ENCODE measurements around the gene SYVN1.

Gene SYVN1

GRCh38 chr11:65083834-65084597 lies 50.3 kb downstream of the SYVN1 start, which contains the start of the genes CDCA5 and ZFPL1:
CDCA5 (minus strand) TSS chr11:65084040; CDS start chr11:65083978, 62 bp downstream.
ZFPL1 (plus strand) TSS chr11:65084222; CDS start chr11:65084699, 477 bp downstream.
- Mint-ChIP-seq H3K9me3 (no peaks in the 10 kb centered on the region), H3K27me3 (ENCODE audit: low read depth) (no peaks in the 10 kb centered on the region), H3K27ac (peak within 1 kb of the TSS; percentile 97 to 98 (median 97)), H3K36me3 (ENCODE audit: low read depth) (peaks cover 20% of the 10 kb centered on the region), H3K4me1 (peaks cover 26% of the 10 kb centered on the region), H3K4me3 (peak within 1 kb of the TSS; percentile 97 to 99 (median 98))
- TF ChIP-seq CTCF (IDR thresholded peaks at IDR 0.05; ENCODE audit: unreplicated experiment in 3 of 3) = no peak

- H3K4me1 Mint-ChIP-seq = peaks cover 26% of the 10 kb centered on the region
- H3K36me3 Mint-ChIP-seq (ENCODE audit: low read depth) = peaks cover 19% of the 10 kb centered on the region
- peak overlapping the region; percentile 97 to 98 (median 97) for H3K27ac Mint-ChIP-seq
- no peaks in the 10 kb centered on the region for H3K27me3 Mint-ChIP-seq (ENCODE audit: low read depth)
- no peaks in the 10 kb centered on the region for H3K9me3 Mint-ChIP-seq
- TF ChIP-seq CTCF (IDR thresholded peaks at IDR 0.05; ENCODE audit: unreplicated experiment in 3 of 3) = no peak
- H3K4me3 Mint-ChIP-seq = peak overlapping the region; percentile 97 to 99 (median 98)
These were observed 51.0 kb downstream of the SYVN1 start for GRCh38 chr11:65083134-65083833.

- peaks cover 20% of the 10 kb centered on the region for H3K36me3 Mint-ChIP-seq (ENCODE audit: low read depth)
These were observed 55.5 kb downstream of the SYVN1 start for GRCh38 chr11:65078786-65079342.

GRCh38 chr11:65078151-65078550 lies 56.2 kb downstream of the SYVN1 start:
- Mint-ChIP-seq H3K27me3 (ENCODE audit: low read depth) (no peaks in the 10 kb centered on the region), H3K27ac (no peak overlapping the region), H3K9me3 (no peaks in the 10 kb centered on the region), H3K36me3 (ENCODE audit: low read depth) (peaks cover 20% of the 10 kb centered on the region), H3K4me3 (peak overlapping the region in 2 of 3 experiments; percentile 17 to 37), H3K4me1 (peaks cover 5% of the 10 kb centered on the region)
- TF ChIP-seq CTCF (IDR thresholded peaks at IDR 0.05; ENCODE audit: unreplicated experiment in 3 of 3) = peak; percentile 37 to 56 (median 48)

More at GRCh38 chr11:65078786-65079342, 55.5 kb downstream of the SYVN1 start:
- H3K27ac Mint-ChIP-seq = no peak overlapping the region
- peak overlapping the region in 1 of 3 experiments; percentile 54 for H3K4me3 Mint-ChIP-seq
- H3K4me1 Mint-ChIP-seq = peaks cover 7% of the 10 kb centered on the region
- TF ChIP-seq CTCF (IDR thresholded peaks at IDR 0.05; ENCODE audit: unreplicated experiment in 3 of 3) = no peak
- H3K9me3 Mint-ChIP-seq = no peaks in the 10 kb centered on the region
- no peaks in the 10 kb centered on the region for H3K27me3 Mint-ChIP-seq (ENCODE audit: low read depth)

- TF ChIP-seq CTCF (IDR thresholded peaks at IDR 0.05; ENCODE audit: unreplicated experiment in 3 of 3) = no peak
- no peaks in the 10 kb centered on the region for H3K27me3 Mint-ChIP-seq (ENCODE audit: low read depth)
- no peaks in the 10 kb centered on the region for H3K9me3 Mint-ChIP-seq
- peaks cover 20% of the 10 kb centered on the region for H3K36me3 Mint-ChIP-seq (ENCODE audit: low read depth)
- H3K4me1 Mint-ChIP-seq = no peaks in the 10 kb centered on the region
- no peak overlapping the region for H3K4me3 Mint-ChIP-seq
- no peak overlapping the region for H3K27ac Mint-ChIP-seq
These were observed 56.9 kb downstream of the SYVN1 start for GRCh38 chr11:65077451-65077850.
